Ramos (cell line): ENCODE data around the gene INHBE.
"Not testable (repeated sequence)": the region's sequence is repeated elsewhere in the genome, so short reads cannot be mapped to it uniquely, and the experiment has no call there.

Experiments used
- in situ Hi-C: fragments of 300-500 bp; cut with MboI; formaldehyde crosslinking; loops from one replicate; pipeline ENCODE4 v1.14.3; 2022; ENCODE audit warnings: low sequenced_read_pairs; ENCODE audit not compliant: unreplicated experiment

INHBE gene

GRCh38 chr12:57454566-57455373 is at the start of gene INHBE:
Gene INHBE, plus strand, starts transcription at chr12:57455307. Its CDS starts 230 bp downstream, at chr12:57455537.
- in situ Hi-C loops = loop anchor here (25.0 kb wide), 1 partner anchor 217 kb away; the partner anchor contains the start of gene SHMT2

DNA sequence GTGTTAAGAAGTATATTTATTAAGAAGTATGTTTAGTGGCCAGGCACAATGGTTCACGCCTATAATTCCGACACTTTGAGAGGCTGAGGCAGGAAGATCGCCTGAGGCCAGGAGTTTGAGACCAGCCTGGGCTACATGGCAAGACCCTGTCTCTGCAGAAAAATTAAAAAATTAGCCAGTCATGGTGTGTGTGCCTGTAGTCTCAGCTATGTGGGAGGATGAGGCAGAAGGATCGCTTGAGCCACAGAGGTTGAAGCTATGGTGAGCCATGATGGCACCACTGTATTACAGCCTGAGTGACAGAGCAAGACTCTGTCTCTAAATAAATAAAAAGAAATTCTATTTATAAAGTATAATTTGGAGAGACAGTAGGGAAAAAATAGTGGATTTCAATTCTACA is 44.6 kb upstream of the INHBE start:
- in situ Hi-C loops = no loop called here

DNA sequence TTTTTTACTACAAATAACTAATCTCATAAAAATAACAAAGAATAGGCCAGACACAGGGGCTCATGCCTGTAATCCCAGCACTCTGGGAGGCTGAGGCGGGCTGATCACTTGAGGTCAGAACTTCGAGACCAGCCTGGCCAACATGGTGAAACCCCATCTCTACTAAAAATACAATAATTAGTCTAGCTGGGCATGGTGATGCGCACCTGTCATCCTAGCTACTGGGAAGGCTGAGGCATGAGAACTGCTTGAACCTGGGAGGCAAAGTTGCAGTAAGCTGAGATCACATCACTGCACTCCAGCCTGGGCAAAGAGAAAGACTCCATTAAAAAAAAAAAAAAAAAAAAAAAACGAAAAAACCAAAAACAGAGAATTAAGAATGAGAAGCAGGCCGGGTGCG is 40.9 kb upstream of the INHBE start:
- in situ Hi-C loops = not testable (repeated sequence)

GRCh38 chr12:57415088-57415487 is 40.0 kb upstream of the INHBE start:
- in situ Hi-C loops = no loop called here

GRCh38 chr12:57416039-57416996 is 38.8 kb upstream of the INHBE start:
- in situ Hi-C loops = no loop called here

DNA sequence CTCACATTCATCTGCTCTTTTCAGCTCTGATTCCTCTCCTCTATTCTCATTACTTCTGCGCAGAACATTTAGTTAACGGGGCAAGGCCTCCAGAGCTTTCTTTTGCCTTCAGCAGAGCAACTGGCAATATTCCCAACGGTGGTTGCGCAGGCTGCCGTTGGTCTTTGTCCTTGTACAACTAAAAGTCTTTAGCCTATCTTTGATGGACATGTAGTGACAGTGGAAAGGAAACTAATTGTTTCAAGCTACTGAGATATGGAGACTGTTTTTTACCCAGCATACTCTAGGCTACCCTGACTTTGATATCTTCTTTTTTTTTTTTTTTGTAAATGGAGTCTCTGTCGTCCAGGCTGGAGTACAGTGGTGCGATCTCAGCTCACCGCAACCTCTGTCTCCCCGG is 36.9 kb upstream of the INHBE start:
- in situ Hi-C loops = no loop called here

DNA sequence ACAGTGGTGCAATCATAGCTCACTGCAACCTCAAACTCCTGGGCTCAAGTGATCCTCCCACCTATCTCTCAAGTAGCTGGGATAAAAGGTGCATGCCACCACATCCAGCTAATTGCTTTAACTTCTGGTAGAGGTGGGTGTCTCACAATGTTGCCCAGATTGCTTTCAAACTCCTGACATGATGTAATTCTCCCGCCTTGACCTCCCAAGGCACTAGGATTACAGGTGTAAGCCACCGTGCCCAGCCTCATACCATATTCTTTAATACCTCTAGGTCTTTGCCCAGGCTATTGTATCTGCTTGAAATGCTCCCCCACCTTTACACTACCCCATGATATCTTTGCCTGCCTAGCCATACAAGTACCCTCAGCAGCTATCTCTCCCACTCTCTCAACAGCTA is 35.6 kb upstream of the INHBE start:
- in situ Hi-C loops = no loop called here

GRCh38 chr12:57420482-57420881 is 34.6 kb upstream of the INHBE start:
- in situ Hi-C loops = no loop called here

DNA sequence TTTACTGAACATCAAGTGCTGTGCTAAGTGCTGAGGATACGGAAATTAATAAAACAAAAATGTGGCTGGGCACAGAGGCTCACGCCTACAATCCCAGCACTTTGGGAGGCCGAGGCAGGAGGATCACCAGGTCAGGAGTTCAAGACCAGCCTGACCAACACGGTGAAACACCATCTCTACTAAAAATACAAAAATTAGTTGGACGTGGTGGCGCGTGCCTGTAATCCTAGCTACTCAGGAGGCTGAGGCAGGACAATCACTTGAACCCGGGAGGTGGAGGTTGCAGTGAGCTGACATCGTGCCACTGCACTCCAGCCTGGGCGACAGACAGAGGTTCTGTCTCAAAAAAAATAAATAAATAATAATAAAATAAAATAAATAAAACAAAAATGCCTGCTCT is 28.2 kb upstream of the INHBE start:
- in situ Hi-C loops = not testable (repeated sequence)

GRCh38 chr12:57428965-57429364 is 26.1 kb upstream of the INHBE start:
- in situ Hi-C loops = no loop called here

- in situ Hi-C loops = no loop called here
Measured at GRCh38 chr12:57429473-57430111, 25.5 kb upstream of the INHBE start.

- in situ Hi-C loops = no loop called here
Measured at GRCh38 chr12:57430112-57430930, 24.8 kb upstream of the INHBE start.

GRCh38 chr12:57430931-57431566 is 24.1 kb upstream of the INHBE start, which contains the start of gene R3HDM2:
Gene R3HDM2, minus strand, starts transcription at chr12:57431043. Its CDS starts 120,615 bp downstream, at chr12:57310428.
- in situ Hi-C loops = no loop called here

DNA sequence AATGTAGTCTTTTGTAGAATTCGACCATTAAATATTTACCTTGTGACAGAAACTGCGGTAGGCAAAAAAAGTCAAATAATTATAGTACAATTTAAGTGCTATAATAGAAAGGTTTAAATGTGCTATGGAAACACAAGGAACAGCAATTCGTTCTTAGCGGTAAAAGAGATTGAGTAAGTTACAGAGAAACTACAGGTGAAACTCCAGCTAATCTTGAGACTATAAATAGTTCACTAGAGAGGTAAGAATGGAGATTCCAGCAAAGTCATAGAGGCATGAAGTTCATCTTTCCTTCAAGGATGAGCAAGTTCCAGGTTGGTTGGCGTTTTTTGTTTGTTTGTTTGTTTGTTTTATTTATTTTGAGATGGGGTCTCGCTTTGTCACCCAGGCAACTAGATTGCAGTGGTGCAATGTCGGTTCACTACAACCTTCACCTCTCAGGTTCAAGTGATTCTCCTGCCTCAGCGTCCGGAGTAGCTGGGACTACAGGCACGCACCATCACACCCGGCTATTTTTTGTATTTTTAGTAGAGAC is 23.4 kb upstream of the INHBE start:
- in situ Hi-C loops = no loop called here

DNA sequence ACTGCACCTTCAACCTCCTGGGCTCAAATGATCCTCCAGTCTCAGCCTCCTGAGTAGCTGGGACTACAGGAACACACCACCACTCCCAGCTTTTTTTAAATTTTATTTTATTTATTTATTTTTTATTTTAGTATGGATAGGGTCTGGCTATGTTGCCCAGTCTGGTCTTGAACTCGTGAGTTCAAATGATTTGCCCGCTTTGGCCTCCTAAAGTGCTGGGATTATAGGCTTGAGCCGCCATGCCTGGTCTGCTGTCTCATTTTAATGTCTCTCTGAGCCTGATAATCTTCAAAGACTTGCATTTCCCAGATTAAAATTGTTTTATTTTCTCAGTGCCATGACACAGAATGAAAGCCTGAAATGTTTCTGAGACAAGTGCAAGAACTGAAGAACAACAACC is 21.7 kb upstream of the INHBE start:
- in situ Hi-C loops = no loop called here

- in situ Hi-C loops = no loop called here
Measured at GRCh38 chr12:57434517-57435223, 20.4 kb upstream of the INHBE start, which contains the start of gene INHBC. Gene INHBC, plus strand, starts transcription at chr12:57434784. Its CDS starts 103 bp downstream, at chr12:57434887.

GRCh38 chr12:57435293-57435692 is 19.8 kb upstream of the INHBE start:
- in situ Hi-C loops = no loop called here

DNA sequence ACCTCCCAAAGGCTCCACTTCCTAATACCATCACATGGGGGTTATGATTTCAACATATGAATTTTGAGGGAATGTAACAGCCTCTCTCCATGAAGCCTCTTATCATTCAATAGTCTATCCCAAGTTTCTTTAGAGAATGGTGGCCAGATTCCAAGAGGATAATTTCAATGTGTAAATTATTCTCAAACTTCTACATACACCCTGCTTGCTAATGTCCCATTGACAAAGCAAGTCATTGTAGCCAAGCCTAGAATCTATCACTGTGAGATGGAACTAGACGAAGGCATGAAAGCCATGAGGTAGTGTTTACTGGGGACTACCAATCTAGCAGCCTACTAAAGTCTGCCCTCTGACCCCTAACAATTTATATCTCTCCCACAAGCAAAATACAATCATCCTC is 16.7 kb upstream of the INHBE start:
- in situ Hi-C loops = no loop called here
